Neuronal stem cell (in vitro differentiated cells): ENCODE results near the gene PSMA7.
A peak's percentile ranks its signal among the peaks of the same experiment; 100 is the strongest.

Experiments used
- DNase-seq: peaks from one replicate; pipeline ENCODE4 v3.0.0-alpha.2; 2013; ENCODE audit warnings: low spot score
- H2AFZ ChIP-seq: one replicate; pipeline ENCODE4 v1.6.1; 2013; ENCODE audit warnings: mild to moderate bottlenecking, low read length, inconsistent platforms
- H2AK5ac ChIP-seq: 2 replicates; pipeline ENCODE4 v1.6.1; 2013; ENCODE audit warnings: low read depth, mild to moderate bottlenecking, inconsistent platforms, low read length, moderate library complexity, mixed read lengths
- H2BK120ac ChIP-seq: 2 replicates; pipeline ENCODE4 v1.6.1; 2013; ENCODE audit warnings: low read depth, mild to moderate bottlenecking, inconsistent platforms, low read length, moderate library complexity, mixed read lengths
- H2BK12ac ChIP-seq: one replicate; pipeline ENCODE4 v1.6.1; 2013; ENCODE audit warnings: low read length, inconsistent platforms
- H2BK15ac ChIP-seq: 2 replicates; pipeline ENCODE4 v1.6.1; 2013; ENCODE audit warnings: mild to moderate bottlenecking, low read length, inconsistent platforms, mixed read lengths
- H2BK5ac ChIP-seq: one replicate; pipeline ENCODE4 v1.6.1; 2013; ENCODE audit warnings: inconsistent platforms, mild to moderate bottlenecking, low read length, moderate library complexity
- H3K14ac ChIP-seq: one replicate; pipeline ENCODE4 v1.6.1; 2013; ENCODE audit warnings: low read length, inconsistent platforms
- H3K18ac ChIP-seq: 2 replicates; pipeline ENCODE4 v1.6.1; 2013; ENCODE audit warnings: low read length, inconsistent platforms
- H3K23ac ChIP-seq: 2 replicates; pipeline ENCODE4 v1.6.1; 2013; ENCODE audit warnings: low read depth, mild to moderate bottlenecking, mixed read lengths, low read length, inconsistent platforms; ENCODE audit not compliant: poor library complexity
- H3K27ac ChIP-seq: replicated peaks from 3 replicates; pipeline ENCODE4 v1.5.1; 2013; ENCODE audit warnings: low read length, inconsistent platforms
- H3K27me3 ChIP-seq, 3 experiments: 2 replicates each; pipeline ENCODE4 v1.6.1; 2013; ENCODE audit warnings: low read length in 3 of 3, mild to moderate bottlenecking in 2 of 3, inconsistent platforms in 1 of 3, low read depth in 1 of 3, mixed read lengths in 1 of 3, moderate library complexity in 1 of 3; ENCODE audit not compliant: control insufficient read depth in 3 of 3, insufficient read depth in 3 of 3
- H3K36me3 ChIP-seq, 2 donors: replicated peaks in 1 of 2; 2 replicates each; pipeline ENCODE4 v1.6.1; 2013; ENCODE audit warnings: low read length in 2 of 2; ENCODE audit not compliant: control insufficient read depth in 2 of 2, insufficient read depth in 2 of 2
- H3K4ac ChIP-seq: 2 replicates; pipeline ENCODE4 v1.6.1; 2013; ENCODE audit warnings: inconsistent platforms, mild to moderate bottlenecking, low read length, moderate library complexity
- H3K4me1 ChIP-seq, 2 donors: 1 replicate in 1 of 2; 2 replicates in 1 of 2; pipeline ENCODE4 v1.6.1; 2013; ENCODE audit warnings: low read length in 2 of 2, low read depth in 1 of 2; ENCODE audit not compliant: control insufficient read depth in 2 of 2, insufficient read depth in 1 of 2
- H3K4me2 ChIP-seq: one replicate; pipeline ENCODE4 v1.6.1; 2013; ENCODE audit warnings: mild to moderate bottlenecking, low read length, inconsistent platforms; ENCODE audit not compliant: insufficient read depth, poor library complexity, severe bottlenecking
- H3K4me3 ChIP-seq, 2 donors: 2 replicates each; pipeline ENCODE4 v1.5.1; 2013; ENCODE audit warnings: low read length in 2 of 2, mild to moderate bottlenecking in 2 of 2, inconsistent platforms in 1 of 2, moderate library complexity in 1 of 2
- H3K79me1 ChIP-seq: one replicate; pipeline ENCODE4 v1.6.1; 2013; ENCODE audit warnings: low read depth, mild to moderate bottlenecking, inconsistent platforms, low read length, moderate library complexity
- H3K9ac ChIP-seq: one replicate; pipeline ENCODE4 v1.6.1; 2013; ENCODE audit warnings: mild to moderate bottlenecking, low read depth, low read length, inconsistent platforms; ENCODE audit not compliant: poor library complexity
- H3K9me3 ChIP-seq, 2 donors: replicated peaks in 1 of 2; 2 replicates each; pipeline versions ENCODE3 to v1.6.1; 2013; ENCODE audit warnings: low read length in 2 of 2, mild to moderate bottlenecking in 2 of 2, inconsistent platforms in 1 of 2, low read depth in 1 of 2, mixed read lengths in 1 of 2, moderate library complexity in 1 of 2; ENCODE audit not compliant: control insufficient read depth in 2 of 2, insufficient read depth in 1 of 2
- H4K8ac ChIP-seq: one replicate; pipeline ENCODE4 v1.6.1; 2013; ENCODE audit warnings: low read depth, mild to moderate bottlenecking, inconsistent platforms, low read length, moderate library complexity
- H4K91ac ChIP-seq: one replicate; pipeline ENCODE4 v1.6.1; 2013; ENCODE audit warnings: low read length, low read depth, mild to moderate bottlenecking, inconsistent platforms; ENCODE audit not compliant: poor library complexity
- WGBS, 2 donors: extraction: QIAGEN DNeasy Blood & Tissue Kit; methylation state at CpG; one replicate each; pipeline ENCODE4 v1.1.7; 2013; ENCODE audit warnings: missing lambda C conversion rate in 2 of 2, mixed read lengths in 1 of 2; ENCODE audit not compliant: insufficient read length in 2 of 2, insufficient replicate concordance in 1 of 2; ENCODE audit errors: extremely low coverage in 2 of 2; 5-methylcytosine and 5-hydroxymethylcytosine counted together

The PSMA7 gene

GRCh38 chr20:62123450-62124118 lies 19.6 kb downstream of the PSMA7 start:
- no peak overlapping the region for H2BK12ac ChIP-seq
- peak overlapping the region; percentile 87 to 93 for H3K4me3 ChIP-seq
- WGBS, 2 donors = no CpG with 5 or more reads among the region's 19 CpGs
- H2BK5ac ChIP-seq = no peak overlapping the region
- H3K27me3 ChIP-seq = no peaks in the 10 kb centered on the region
- H2AFZ ChIP-seq = no peak overlapping the region
- no peaks in the 10 kb centered on the region for H3K9me3 ChIP-seq
- no peak overlapping the region for H2BK15ac ChIP-seq
- H3K4me2 ChIP-seq = peak overlapping the region; percentile 80
- H3K14ac ChIP-seq = no peak overlapping the region
- no peak overlapping the region for H2BK120ac ChIP-seq
- H3K79me1 ChIP-seq = peaks cover 17% of the 10 kb centered on the region
- no peak overlapping the region for H4K8ac ChIP-seq
- DNase-seq = no peak
- peak overlapping the region; percentile 96 for H3K9ac ChIP-seq
- no peak overlapping the region for H3K4ac ChIP-seq
- no peak overlapping the region for H3K23ac ChIP-seq
- H2AK5ac ChIP-seq = no peak overlapping the region
- no peak overlapping the region for H3K27ac ChIP-seq
- H4K91ac ChIP-seq = no peak overlapping the region
- peaks cover 34 to 51% of the 10 kb centered on the region in 2 donors for H3K36me3 ChIP-seq
- peaks cover 10 to 13% of the 10 kb centered on the region in 2 donors for H3K4me1 ChIP-seq
- H3K18ac ChIP-seq = peak overlapping the region; percentile 100

- peak overlapping the region; percentile 80 for H3K4me2 ChIP-seq
- H3K4ac ChIP-seq = no peak overlapping the region
- H3K14ac ChIP-seq = peak overlapping the region; percentile 72
- peak overlapping the region; percentile 19 for H2BK5ac ChIP-seq
- H2AFZ ChIP-seq = peak overlapping the region; percentile 75
- no peaks in the 10 kb centered on the region for H3K27me3 ChIP-seq
- H3K36me3 ChIP-seq = peaks cover 29 to 44% of the 10 kb centered on the region in 2 donors
- peak overlapping the region; percentile 76 for H2AK5ac ChIP-seq
- no peaks in the 10 kb centered on the region for H3K9me3 ChIP-seq
- H3K27ac ChIP-seq = peak overlapping the region; percentile 74
- no CpG with 5 or more reads among the region's 77 CpGs for WGBS, 2 donors
- peaks cover 12 to 21% of the 10 kb centered on the region in 2 donors for H3K4me1 ChIP-seq
- peak overlapping the region; percentile 82 for H2BK15ac ChIP-seq
- no peak overlapping the region for H4K8ac ChIP-seq
- H3K18ac ChIP-seq = peak overlapping the region; percentile 100
- H3K79me1 ChIP-seq = peaks cover 17% of the 10 kb centered on the region
- peak overlapping the region; percentile 87 to 93 for H3K4me3 ChIP-seq
- peak overlapping the region; percentile 27 for H3K23ac ChIP-seq
- peak overlapping the region; percentile 96 for H3K9ac ChIP-seq
- no peak overlapping the region for H2BK12ac ChIP-seq
- H4K91ac ChIP-seq = no peak overlapping the region
- H2BK120ac ChIP-seq = peak overlapping the region; percentile 50
- no peak for DNase-seq
These were observed 20.3 kb downstream of the PSMA7 start for GRCh38 chr20:62122654-62123449.

GRCh38 chr20:62121776-62122653 lies 21.2 kb downstream of the PSMA7 start, which contains the start of gene LSM14B:
Gene LSM14B (plus strand): TSS chr20:62122475. CDS start chr20:62122667, 192 bp downstream.
- Histone ChIP-seq H4K8ac (no peak within 1 kb of the TSS), H3K18ac (peak within 1 kb of the TSS; percentile 100), H4K91ac (no peak within 1 kb of the TSS), H3K27ac (peak within 1 kb of the TSS; percentile 82), H2BK12ac (no peak within 1 kb of the TSS), H3K36me3 (peaks cover 20 to 35% of the 10 kb centered on the region in 2 donors), H3K27me3 (no peaks in the 10 kb centered on the region), H2BK5ac (peak within 1 kb of the TSS; percentile 95), H3K4me1 (peaks cover 21 to 28% of the 10 kb centered on the region in 2 donors), H2AFZ (peak within 1 kb of the TSS; percentile 98), H2BK120ac (peak within 1 kb of the TSS; percentile 50), H3K9me3 (no peaks in the 10 kb centered on the region), H2BK15ac (peak within 1 kb of the TSS; percentile 82), H3K4me2 (peak within 1 kb of the TSS; percentile 80), H3K14ac (peak within 1 kb of the TSS; percentile 72), H2AK5ac (peak within 1 kb of the TSS; percentile 76), H3K79me1 (peaks cover 17% of the 10 kb centered on the region), H3K4me3 (peak within 1 kb of the TSS; percentile 87 to 93), H3K4ac (no peak within 1 kb of the TSS), H3K9ac (peak within 1 kb of the TSS; percentile 96), H3K23ac (peak within 1 kb of the TSS; percentile 46)
- peak; percentile 97 for DNase-seq
- no CpG with 5 or more reads among the region's 124 CpGs for WGBS, 2 donors
